Immature natural killer cell (primary cell): ENCODE results near the gene MECP2. TPM values are rescaled to one million over a fixed set of nuclear protein-coding genes. Genes with fewer than 3 reads are reported as not detected.

Experiments
- DNase-seq, 3 donors: peaks; one replicate each; pipeline ENCODE4 v3.0.0; 2022; ENCODE audit warnings: mixed read lengths in 1 of 3
- H3K27ac Mint-ChIP-seq, 6 donors: one replicate each; pipeline ENCODE4 v1.8.0; 2020; ENCODE audit warnings: mixed read lengths in 6 of 6, mild to moderate bottlenecking in 5 of 6, inconsistent platforms in 4 of 6, moderate library complexity in 3 of 6
- H3K27me3 Mint-ChIP-seq, 3 donors: one replicate each; pipeline ENCODE4 v1.8.0; 2020 to 2021; ENCODE audit warnings: low read depth in 3 of 3, mild to moderate bottlenecking in 3 of 3, mixed read lengths in 3 of 3, moderate library complexity in 3 of 3, inconsistent platforms in 1 of 3
- H3K36me3 Mint-ChIP-seq, 3 donors: one replicate each; pipeline ENCODE4 v1.8.0; 2020; ENCODE audit warnings: mixed read lengths in 3 of 3, inconsistent platforms in 2 of 3, mild to moderate bottlenecking in 2 of 3
- H3K4me1 Mint-ChIP-seq, 2 donors: one replicate each; pipeline ENCODE4 v1.8.0; 2020; ENCODE audit warnings: inconsistent platforms in 2 of 2, mild to moderate bottlenecking in 2 of 2, mixed read lengths in 2 of 2, moderate library complexity in 1 of 2
- H3K4me3 Mint-ChIP-seq, 5 donors: one replicate each; pipeline ENCODE4 v1.8.0; 2020; ENCODE audit warnings: mild to moderate bottlenecking in 5 of 5, mixed read lengths in 5 of 5, inconsistent platforms in 3 of 5, moderate library complexity in 3 of 5
- H3K9me3 Mint-ChIP-seq, 6 donors: one replicate each; pipeline ENCODE4 v1.8.0; 2020; ENCODE audit warnings: mild to moderate bottlenecking in 6 of 6, mixed read lengths in 6 of 6, inconsistent platforms in 4 of 6, moderate library complexity in 3 of 6
- polyA plus RNA-seq, 3 donors: library from polyadenylated mRNA; unstranded; fragments of 300-500 nt; fragmentation: Illumina TruSeq; gene quantifications; one replicate each; pipeline ENCODE4 v1.2.3, GENCODE V29; 2021

The MECP2 gene
- polyA plus RNA-seq, 3 donors from 2014 or later, result 11.4 to 31.5 (median 18.3) TPM

DNA sequence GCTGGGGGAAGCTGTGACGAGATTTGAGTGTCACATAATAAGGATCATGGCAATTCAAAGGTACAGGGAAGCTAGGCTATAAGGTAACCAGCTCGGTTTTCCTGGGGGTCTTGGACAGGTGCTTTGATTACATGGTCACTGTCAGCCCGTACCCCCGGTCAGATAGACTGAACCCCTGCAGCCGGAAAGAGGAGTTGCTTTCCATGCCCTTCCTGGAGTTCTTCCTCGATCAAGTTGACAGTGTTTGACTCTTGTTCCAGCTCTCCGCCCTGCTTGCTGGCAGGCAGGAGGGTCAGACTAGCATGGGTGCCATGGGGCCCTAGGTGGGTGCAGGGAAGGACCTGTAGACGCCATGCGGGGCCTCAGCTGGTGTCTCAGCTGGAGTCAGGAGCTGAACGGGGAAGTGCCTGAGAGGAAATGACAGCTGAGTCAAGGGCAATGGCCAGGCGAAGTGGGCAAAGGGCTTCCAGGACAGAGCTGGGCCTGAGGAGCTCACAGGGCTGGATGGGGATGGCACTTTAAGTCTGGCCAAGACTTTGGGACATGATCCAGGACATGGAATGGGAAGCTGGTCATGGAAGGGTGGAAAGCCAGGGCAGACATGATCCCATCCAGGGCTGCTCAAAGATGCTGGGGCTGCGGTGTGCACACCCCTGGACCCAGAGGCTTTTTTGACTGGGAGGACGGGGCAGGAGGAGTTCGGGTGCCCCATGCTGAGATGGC, 123.4 kb downstream of the MECP2 start:
- DNase-seq, result no peak
- H3K4me3 Mint-ChIP-seq, result peak overlapping the region in 3 of 5 donors; percentile 21 to 87 (median 40)
- H3K27ac Mint-ChIP-seq, result peak overlapping the region in 5 of 6 donors; percentile 60 to 98 (median 95)
- peaks cover 0 to 2% (median 0%) of the 10 kb centered on the region in 6 donors for H3K9me3 Mint-ChIP-seq
- peaks cover 22 to 35% of the 10 kb centered on the region in 2 donors for H3K4me1 Mint-ChIP-seq
- H3K27me3 Mint-ChIP-seq, result peaks cover 15 to 22% (median 18%) of the 10 kb centered on the region in 3 donors
- H3K36me3 Mint-ChIP-seq, result no peaks in the 10 kb centered on the region

DNA sequence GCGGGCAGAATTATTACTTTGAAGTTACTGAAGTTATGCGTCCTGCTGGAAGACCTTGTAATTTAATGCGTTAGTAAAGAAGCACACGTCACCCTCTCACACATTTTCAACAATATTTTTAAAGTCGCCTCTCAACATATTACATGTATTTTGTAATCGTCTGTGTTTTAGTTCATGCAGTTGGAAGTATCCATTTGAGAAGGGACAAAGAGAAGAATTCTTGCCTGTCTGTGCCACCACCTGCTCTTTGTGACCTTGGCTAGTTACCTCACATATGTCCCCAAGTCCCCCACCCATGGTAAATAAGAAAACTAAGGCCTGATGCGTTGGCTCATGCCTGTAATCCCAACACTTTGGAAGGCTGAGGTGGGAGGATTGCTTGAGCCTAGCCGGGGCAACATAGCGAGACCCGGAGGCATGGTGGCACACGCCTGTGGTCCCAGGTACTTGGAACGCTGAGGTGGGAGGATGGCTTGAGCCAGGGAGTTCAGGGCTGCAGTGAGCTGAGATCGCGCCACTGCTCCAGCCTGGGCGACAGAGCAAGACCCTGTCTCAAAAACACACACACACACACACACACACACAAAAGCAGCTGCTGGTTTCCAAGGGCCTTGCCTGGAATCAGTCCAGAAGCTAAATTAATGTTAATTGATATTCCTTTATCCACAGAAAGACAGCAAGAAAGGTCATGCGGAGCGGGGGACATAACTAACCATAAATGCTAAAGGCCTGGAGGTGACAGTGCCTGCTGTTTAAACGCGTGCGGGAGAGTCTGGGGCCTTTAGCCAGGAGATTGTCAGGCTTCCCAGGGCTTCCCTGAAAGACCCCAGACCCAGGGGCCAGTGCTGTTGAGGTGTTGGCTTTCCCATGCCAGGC, 124.2 kb downstream of the MECP2 start:
- peak overlapping the region; percentile 91 to 98 (median 96) for H3K27ac Mint-ChIP-seq
- peaks cover 0 to 2% (median 0%) of the 10 kb centered on the region in 6 donors for H3K9me3 Mint-ChIP-seq
- H3K36me3 Mint-ChIP-seq, result no peaks in the 10 kb centered on the region
- no peak for DNase-seq
- peaks cover 15 to 22% (median 21%) of the 10 kb centered on the region in 3 donors for H3K27me3 Mint-ChIP-seq
- peaks cover 29 to 43% of the 10 kb centered on the region in 2 donors for H3K4me1 Mint-ChIP-seq
- H3K4me3 Mint-ChIP-seq, result peak overlapping the region; percentile 87 to 92 (median 90)

DNA sequence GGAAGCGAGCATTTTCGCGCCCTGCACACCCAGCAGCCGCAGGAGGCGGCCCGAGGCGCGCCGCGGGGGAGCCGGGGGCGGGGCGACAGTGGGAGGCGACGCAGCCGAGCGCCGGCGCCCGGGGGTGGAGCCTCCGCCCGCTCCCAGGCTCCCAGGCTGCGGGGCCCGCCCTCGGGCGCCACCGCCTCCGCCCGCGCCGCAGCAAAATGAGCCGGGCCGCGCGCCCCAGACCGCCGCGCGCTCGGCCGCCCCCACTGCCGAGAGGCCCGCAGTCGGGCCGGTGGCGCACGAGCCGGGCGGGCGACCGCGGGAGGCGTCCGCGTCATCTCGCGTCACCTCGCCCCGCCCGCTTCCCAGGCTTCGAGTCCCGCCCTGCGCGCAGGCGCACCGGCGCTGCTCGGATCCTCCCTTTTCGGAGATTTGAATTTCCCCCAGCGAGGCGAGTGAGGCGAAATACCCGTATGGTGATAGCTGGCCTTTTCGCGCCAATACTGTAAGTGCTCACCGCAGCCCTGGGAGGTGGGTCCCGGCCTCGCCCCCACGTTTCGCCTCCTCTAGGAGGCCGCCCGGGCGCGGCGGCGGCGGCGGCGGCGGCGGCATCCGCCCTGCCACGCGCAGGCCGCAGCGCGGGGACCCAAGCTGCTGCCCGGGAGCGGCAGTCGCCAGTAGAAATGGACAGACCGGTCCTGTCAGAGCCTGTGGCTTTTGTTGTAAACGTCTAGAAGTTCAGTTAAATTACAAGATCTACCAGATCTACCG, 125.0 kb downstream of the MECP2 start, which contains the start of gene TMEM187:
Gene TMEM187 (plus strand): TSS at position 387 of the 759 bp plus-strand sequence. CDS start 9,309 bp downstream, outside the sequence.
- peaks cover 37 to 51% of the 10 kb centered on the region in 2 donors for H3K4me1 Mint-ChIP-seq
- peaks cover 15 to 22% (median 21%) of the 10 kb centered on the region in 3 donors for H3K27me3 Mint-ChIP-seq
- H3K36me3 Mint-ChIP-seq, result no peaks in the 10 kb centered on the region
- peak within 1 kb of the TSS; percentile 98 to 100 (median 100) for H3K4me3 Mint-ChIP-seq
- peak; percentile 91 to 95 (median 94) for DNase-seq
- peaks cover 0 to 2% (median 0%) of the 10 kb centered on the region in 6 donors for H3K9me3 Mint-ChIP-seq
- peak within 1 kb of the TSS; percentile 98 to 100 (median 100) for H3K27ac Mint-ChIP-seq

Other genes with a start within 250 kb of the MECP2 start
- gene L1CAM, start 211.5 kb downstream of the MECP2 start, polyA plus RNA-seq, result not detected
- not detected for gene AVPR2, start 193.0 kb downstream of the MECP2 start, polyA plus RNA-seq
- 100 to 1,000 TPM in 1 of 3 donors, 10 to 100 TPM in 2; 54.6 to 122 (median 75.7) TPM for gene ARHGAP4, start 171.5 kb downstream of the MECP2 start, polyA plus RNA-seq
- 100 to 1,000 TPM in 2 of 3 donors, 10 to 100 TPM in 1; 70.6 to 126 (median 104) TPM for gene NAA10, start 162.7 kb downstream of the MECP2 start, polyA plus RNA-seq
- gene RENBP, start 153.1 kb downstream of the MECP2 start, polyA plus RNA-seq, result 1 to 10 TPM in 1 of 3 donors, under 1 TPM in 1, not detected in 1; 0.93 to 3.1 TPM
- 10 to 100 TPM in 1 of 3 donors, 1 to 10 TPM in 2; 1.0 to 14.6 (median 2.9) TPM for gene HCFC1, start 125.9 kb downstream of the MECP2 start, polyA plus RNA-seq
- gene TMEM187, start 125.0 kb downstream of the MECP2 start, polyA plus RNA-seq, result 10 to 100 TPM in 1 of 3 donors, 1 to 10 TPM in 2; 4.1 to 17.5 (median 5.2) TPM
- gene IRAK1, start 77.8 kb downstream of the MECP2 start, polyA plus RNA-seq, result 10 to 100 TPM; 39.0 to 81.9 (median 46.6) TPM
- gene OPN1LW, start 46.5 kb upstream of the MECP2 start, polyA plus RNA-seq, result not detected
- not detected for gene OPN1MW, start 84.9 kb upstream of the MECP2 start, polyA plus RNA-seq
- gene OPN1MW2, start 122.0 kb upstream of the MECP2 start, polyA plus RNA-seq, result not detected
- gene OPN1MW3, start 159.9 kb upstream of the MECP2 start, polyA plus RNA-seq, result under 1 TPM in 2 of 3 donors, not detected in 1; 0.16 to 0.19 TPM
- under 1 TPM in 1 of 3 donors, not detected in 2; 0.46 TPM for gene TEX28, start 197.4 kb upstream of the MECP2 start, polyA plus RNA-seq
- gene TKTL1, start 198.1 kb upstream of the MECP2 start, polyA plus RNA-seq, result 100 to 1,000 TPM in 1 of 3 donors, 10 to 100 TPM in 2; 58.7 to 282 (median 69.8) TPM